Panc1 (cell line): ENCODE data around the gene ZNF609. TPM values are rescaled to one million over a fixed set of nuclear protein-coding genes. Genes with fewer than 3 reads are reported as not detected.

Experiments used
- ATAC-seq: fragments of 200-7000 bp; cut with Tn5 transposase; 2 replicates; pipeline ENCODE4 v1.9.1; 2020; ENCODE audit warnings: mild to moderate bottlenecking, moderate library complexity
- BruUV-seq: library from RNA; stranded (reverse); fragments of 400-500 nt; replicated peaks from 2 replicates; lab custom pipeline; 2021; lab: Mats Ljungman, UMichigan
- CTCF ChIA-PET: fragments of 300-600 bp; sonication (Branson Sonifier 250); formaldehyde crosslinking; loops from one replicate; lab custom pipeline; 2022; ENCODE audit warnings: antibody characterized with exemption; lab: Charles Lee
- POLR2A ChIA-PET: fragments of 300-600 bp; sonication (Branson Sonifier 250); formaldehyde crosslinking; loops from one replicate; lab custom pipeline; 2022; ENCODE audit warnings: antibody characterized with exemption; lab: Charles Lee
- DNase-seq: peaks from one replicate; pipeline ENCODE4 v3.0.0-alpha.2; 2010; ENCODE audit warnings: low read depth, low spot score
- H3K27ac ChIP-seq: 2 replicates; pipeline ENCODE4 v1.5.1; 2011; ENCODE audit warnings: mild to moderate bottlenecking, low read length, inconsistent platforms
- H3K27me3 ChIP-seq: fragments of 200-500 bp; sonication (Bioruptor generic); 2 replicates; pipeline ENCODE4 v1.6.0; 2014; ENCODE audit warnings: low read length, inconsistent platforms; ENCODE audit not compliant: control insufficient read depth, insufficient read depth
- H3K36me3 ChIP-seq: fragments of 200-500 bp; sonication (Bioruptor generic); 2 replicates; pipeline ENCODE4 v1.5.1; 2014; ENCODE audit warnings: inconsistent platforms, mild to moderate bottlenecking, low read length, moderate library complexity; ENCODE audit not compliant: control insufficient read depth, insufficient read depth
- H3K4me1 ChIP-seq: 2 replicates; pipeline ENCODE4 v1.5.1; 2011; ENCODE audit warnings: inconsistent platforms, mild to moderate bottlenecking, low read length, moderate library complexity; ENCODE audit not compliant: control insufficient read depth, insufficient read depth
- H3K4me3 ChIP-seq, 2 experiments: 2 replicates each; pipeline ENCODE4 v1.5.1; 2011 to 2012; ENCODE audit warnings: low read depth in 2 of 2, low read length in 2 of 2, mild to moderate bottlenecking in 2 of 2, inconsistent platforms in 1 of 2, moderate library complexity in 1 of 2
- H3K9me3 ChIP-seq: fragments of 200-500 bp; sonication (Bioruptor generic); 2 replicates; pipeline ENCODE4 v1.5.1; 2014; ENCODE audit warnings: low read depth, mild to moderate bottlenecking, inconsistent platforms, low read length, moderate library complexity; ENCODE audit not compliant: control insufficient read depth, insufficient read depth
- CTCF ChIP-seq: fragments of 450-650 bp; IDR thresholded peaks from 2 replicates; pipeline ENCODE4 v1.5.1; 2017; ENCODE audit warnings: mild to moderate bottlenecking
- POLR2AphosphoS5 ChIP-seq: IDR thresholded peaks from 2 replicates; pipeline ENCODE4 v1.6.1; 2012; ENCODE audit warnings: mild to moderate bottlenecking, low read depth, low read length, moderate library complexity
- REST ChIP-seq, 2 experiments: IDR thresholded peaks; 2 replicates each; pipeline ENCODE4 v1.6.1; 2011 to 2012; ENCODE audit warnings: low read depth in 2 of 2, control low read depth in 1 of 2, low read length in 1 of 2, mild to moderate bottlenecking in 1 of 2, moderate library complexity in 1 of 2; ENCODE audit not compliant: insufficient read depth in 1 of 2
- SIN3A ChIP-seq: IDR thresholded peaks from 2 replicates; pipeline ENCODE4 v1.6.1; 2012; ENCODE audit warnings: low read depth, mild to moderate bottlenecking, low read length, moderate library complexity, borderline replicate concordance; ENCODE audit not compliant: insufficient read depth
- TCF7L2 ChIP-seq: IDR thresholded peaks from 2 replicates; pipeline ENCODE4 v1.6.1; 2011; ENCODE audit warnings: mild to moderate bottlenecking, low read depth, low read length, inconsistent platforms
- in situ Hi-C: cut with HindIII; loops from 2 replicates; pipeline ENCODE4 v1.10.0; 2016; ENCODE audit warnings: low sequenced_read_pairs, low pct_unique_long_range_greater_than_20kb
- intact Hi-C: fragments of 100-400 bp; cut with micrococcal nuclease; formaldehyde crosslinking; loops from one replicate; pipeline ENCODE4 v1.10.0; 2022; ENCODE audit not compliant: unreplicated experiment
- total RNA-seq: library from RNA; stranded (reverse); gene quantifications from one replicate; pipeline ENCODE4 v1.2.1, GENCODE V29; 2021; ENCODE audit not compliant: unreplicated experiment

The ZNF609 gene
- total RNA-seq, 1 experiment from 2014 or later, result 47.2 TPM

- POLR2A ChIA-PET, result interaction anchor here (0.6 kb wide), 1 partner anchor 124 kb away, joined by 5 read pairs; no protein-coding TSS in a partner anchor
- no peak for DNase-seq
- peak overlapping the region; percentile 86 for H3K27ac ChIP-seq
- peak overlapping the region; percentile 62 to 79 for H3K4me3 ChIP-seq
- no peaks in the 10 kb centered on the region; the same call in 1 of the 2 replicates for H3K36me3 ChIP-seq
- no peaks in the 10 kb centered on the region for H3K9me3 ChIP-seq
- BruUV-seq, result TSS peak; percentile 46
- H3K27me3 ChIP-seq, result no peaks in the 10 kb centered on the region
- intact Hi-C loops (no loop called here), in situ Hi-C loops (no loop called here)
- CTCF ChIA-PET, result interaction anchor here (0.6 kb wide), 1 partner anchor 15 kb away, joined by 4 read pairs; no protein-coding TSS in a partner anchor
- ATAC-seq, result no peak
- TF ChIP-seq SIN3A, result no peak
- TF ChIP-seq CTCF, result no peak
- no peak for TF ChIP-seq POLR2AphosphoS5
- TF ChIP-seq REST (IDR thresholded peaks at IDR 0.05; ENCODE audit: insufficient read depth in 1 of 2, low read depth in 2 of 2, low read length in 1 of 2), result no peak
- no peak for TF ChIP-seq TCF7L2
- peaks cover 44% of the 10 kb centered on the region for H3K4me1 ChIP-seq
These were observed 241.3 kb downstream of the ZNF609 start for GRCh38 chr15:64701482-64702184.

DNA sequence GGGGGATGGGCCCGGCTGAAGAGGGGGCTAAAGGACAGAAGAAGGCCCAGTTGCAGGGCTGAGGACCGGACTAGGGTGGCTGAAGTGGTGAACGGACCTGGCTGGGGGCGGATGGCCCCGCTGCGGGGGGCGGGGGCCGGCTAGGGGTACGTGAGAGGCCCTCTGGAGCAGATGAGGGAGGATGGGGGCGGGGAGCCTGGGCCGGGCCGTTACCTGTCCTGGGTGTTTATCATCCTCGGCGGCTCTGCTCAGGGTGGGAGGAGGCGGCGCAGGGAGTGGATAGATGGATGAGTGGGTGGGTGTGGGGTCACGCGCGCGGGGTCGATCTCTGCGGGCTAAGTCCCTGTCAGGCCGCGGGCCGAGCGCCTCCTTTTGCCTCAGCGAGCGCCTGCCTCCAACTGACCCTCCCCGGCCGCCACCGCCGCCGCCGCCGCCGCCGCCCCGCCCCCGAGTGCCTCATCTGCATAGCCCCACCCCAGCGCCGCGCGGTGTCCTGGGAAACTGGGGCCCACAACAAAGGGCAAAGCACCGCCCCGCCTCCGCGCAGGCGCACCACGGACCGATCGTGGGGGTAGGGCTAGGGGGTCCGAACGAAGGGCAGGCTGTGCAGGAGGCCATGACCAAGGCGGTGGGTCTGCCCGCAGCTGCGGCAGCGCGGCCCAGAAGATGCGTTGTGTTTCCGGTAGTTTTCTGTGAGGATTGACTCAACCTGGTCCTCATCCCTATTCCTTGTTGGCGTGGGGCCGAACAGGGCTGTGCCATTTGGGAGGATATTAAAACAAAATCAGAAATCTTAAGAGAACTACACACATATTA, 242.6 kb downstream of the ZNF609 start:
- intact Hi-C loops, result no loop called here
- DNase-seq (no peak), ATAC-seq (peak; percentile 98)
- peak overlapping the region; percentile 89 for H3K27ac ChIP-seq
- no peaks in the 10 kb centered on the region for H3K9me3 ChIP-seq
- ChIA-PET CTCF (no interaction called here), POLR2A (no interaction called here)
- no peaks in the 10 kb centered on the region for H3K27me3 ChIP-seq
- peak; percentile 90 for TF ChIP-seq TCF7L2
- peak; percentile 71; the same call in 1 of the 2 replicates for TF ChIP-seq SIN3A
- no peak for TF ChIP-seq REST (IDR thresholded peaks at IDR 0.05; ENCODE audit: insufficient read depth in 1 of 2, low read depth in 2 of 2, low read length in 1 of 2)
- TF ChIP-seq CTCF, result no peak
- peak; percentile 95 for TF ChIP-seq POLR2AphosphoS5
- H3K4me1 ChIP-seq, result peaks cover 39% of the 10 kb centered on the region
- no TSS peak for BruUV-seq
- in situ Hi-C loops, result no loop called here
- peak overlapping the region; percentile 62 to 89 for H3K4me3 ChIP-seq
- no peaks in the 10 kb centered on the region; the same call in 1 of the 2 replicates for H3K36me3 ChIP-seq
